Activated naive CD8-positive, alpha-beta T cell treated with anti-CD3 and anti-CD28 coated beads, Interleukin-2, amount 50 U/mL, for 16 hours (primary cell): ENCODE data around the gene ZFYVE21.
"Not testable (repeated sequence)": the region's sequence is repeated elsewhere in the genome, so short reads cannot be mapped to it uniquely, and the experiment has no call there.

Experiments
- DNase-seq: peaks from one replicate; pipeline ENCODE4 v3.0.0-alpha.2; 2020; ENCODE audit warnings: low read depth, low spot score

The ZFYVE21 gene

GRCh38 chr14:103715052-103716000, at the start of gene ZFYVE21, which contains the start of gene XRCC3:
Gene ZFYVE21 (plus strand): TSS chr14:103715810. CDS start chr14:103715842, 32 bp downstream.
Gene XRCC3 (minus strand): TSS chr14:103715451. CDS start chr14:103711087, 4,364 bp downstream.
- DNase-seq: peak; percentile 99

DNA sequence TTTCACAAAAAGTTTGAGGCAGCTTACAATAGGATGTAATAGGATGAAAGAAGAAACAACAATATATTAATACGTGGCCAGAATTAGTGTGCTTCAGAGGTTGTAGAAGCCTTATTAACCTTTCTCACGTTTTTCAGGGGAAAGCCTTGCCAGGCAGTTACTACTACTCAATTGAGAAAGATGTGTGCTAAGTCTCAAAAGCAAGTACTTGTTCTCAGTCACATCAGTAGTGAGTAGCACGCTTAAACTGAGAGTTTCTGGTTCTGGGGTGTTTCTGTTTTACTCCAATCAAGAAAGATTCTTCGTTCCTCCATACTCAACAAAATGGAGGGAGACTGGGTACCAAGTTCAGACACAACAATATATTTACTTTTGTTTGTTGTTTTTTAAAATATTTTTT, 47.9 kb upstream of the ZFYVE21 start:
- no peak for DNase-seq

DNA sequence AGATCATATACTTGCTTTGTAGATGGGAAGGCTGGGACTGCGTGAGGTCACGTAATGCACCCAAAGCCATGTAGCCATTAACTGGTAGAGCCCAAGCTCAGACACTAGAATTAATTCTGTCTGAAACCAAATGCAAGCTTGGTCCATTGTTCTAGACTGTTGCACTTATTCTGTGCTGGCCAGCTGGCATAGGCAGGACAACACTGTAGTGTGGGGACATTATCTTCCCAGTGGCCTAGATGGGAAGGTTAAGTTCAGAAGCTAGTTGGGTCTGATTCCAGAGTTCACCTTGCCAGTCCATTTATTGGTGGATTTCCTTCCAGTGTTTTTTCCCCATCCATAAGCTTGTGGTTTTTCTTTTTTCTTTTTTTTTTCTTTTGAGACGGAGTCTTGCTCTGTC, 47.5 kb upstream of the ZFYVE21 start:
- no peak for DNase-seq

- no peak for DNase-seq
Measured at GRCh38 chr14:103669370-103669769, 46.2 kb upstream of the ZFYVE21 start.

DNA sequence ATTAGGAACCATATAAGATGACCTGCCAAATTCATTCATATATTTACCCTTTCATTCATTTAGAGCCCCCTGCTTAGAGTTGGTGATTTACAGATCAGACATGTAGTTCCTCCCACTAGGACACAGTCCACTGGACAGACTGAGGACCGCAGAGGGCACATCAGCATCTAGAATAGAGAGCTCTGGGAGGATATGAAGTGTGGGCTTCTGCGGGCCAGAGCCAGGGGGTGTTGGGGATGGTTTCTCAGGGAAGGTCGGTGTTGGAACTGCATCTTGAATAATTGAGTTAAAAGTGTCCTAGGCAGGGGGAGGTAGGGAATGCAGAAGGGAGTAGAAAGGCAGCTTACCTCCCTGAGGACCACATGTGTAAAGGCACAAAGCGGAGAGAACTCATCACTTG, 43.7 kb upstream of the ZFYVE21 start:
- DNase-seq: no peak

DNA sequence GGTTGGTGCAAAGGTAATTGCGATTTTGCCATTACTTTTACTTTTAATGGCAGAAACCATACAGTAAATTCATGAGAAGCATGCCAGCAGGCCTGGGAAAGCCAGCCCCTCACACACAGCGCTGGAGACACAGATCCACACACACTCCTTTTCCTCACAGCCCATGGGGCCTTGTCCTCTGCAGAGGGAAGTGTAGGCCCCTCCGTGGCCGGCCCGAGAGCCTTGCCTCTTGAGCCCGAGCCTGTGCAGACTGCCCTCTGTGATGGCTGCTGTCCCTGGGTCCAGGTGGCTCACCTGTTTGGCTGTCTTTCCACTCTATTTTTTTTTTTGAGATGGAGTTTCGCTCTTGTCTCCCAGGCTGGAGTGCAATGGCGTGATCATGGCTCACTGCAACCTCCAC, 39.7 kb upstream of the ZFYVE21 start:
- no peak for DNase-seq

- no peak for DNase-seq
Measured at GRCh38 chr14:103676881-103677675, 38.5 kb upstream of the ZFYVE21 start.

DNA sequence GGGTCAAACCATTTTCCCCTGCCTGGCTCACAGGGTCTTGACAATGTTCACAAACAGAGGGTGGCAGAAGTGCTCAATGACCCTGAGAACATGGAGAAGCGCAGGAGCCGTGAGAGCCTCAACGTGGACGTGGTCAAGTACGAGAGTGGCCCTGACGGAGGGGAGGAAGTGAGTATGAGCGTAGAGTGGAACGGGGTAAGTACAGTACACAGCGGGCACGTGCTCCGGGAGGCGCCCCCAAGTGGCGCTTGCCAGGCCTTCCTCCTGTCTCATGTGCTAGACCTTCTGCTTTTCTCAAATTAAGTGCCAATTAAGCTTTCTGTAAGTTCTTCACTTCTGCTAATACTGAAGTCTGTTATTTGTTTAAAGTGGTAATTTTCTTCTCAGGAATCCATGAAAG, 36.3 kb upstream of the ZFYVE21 start:
- peak; percentile 13 for DNase-seq

DNA sequence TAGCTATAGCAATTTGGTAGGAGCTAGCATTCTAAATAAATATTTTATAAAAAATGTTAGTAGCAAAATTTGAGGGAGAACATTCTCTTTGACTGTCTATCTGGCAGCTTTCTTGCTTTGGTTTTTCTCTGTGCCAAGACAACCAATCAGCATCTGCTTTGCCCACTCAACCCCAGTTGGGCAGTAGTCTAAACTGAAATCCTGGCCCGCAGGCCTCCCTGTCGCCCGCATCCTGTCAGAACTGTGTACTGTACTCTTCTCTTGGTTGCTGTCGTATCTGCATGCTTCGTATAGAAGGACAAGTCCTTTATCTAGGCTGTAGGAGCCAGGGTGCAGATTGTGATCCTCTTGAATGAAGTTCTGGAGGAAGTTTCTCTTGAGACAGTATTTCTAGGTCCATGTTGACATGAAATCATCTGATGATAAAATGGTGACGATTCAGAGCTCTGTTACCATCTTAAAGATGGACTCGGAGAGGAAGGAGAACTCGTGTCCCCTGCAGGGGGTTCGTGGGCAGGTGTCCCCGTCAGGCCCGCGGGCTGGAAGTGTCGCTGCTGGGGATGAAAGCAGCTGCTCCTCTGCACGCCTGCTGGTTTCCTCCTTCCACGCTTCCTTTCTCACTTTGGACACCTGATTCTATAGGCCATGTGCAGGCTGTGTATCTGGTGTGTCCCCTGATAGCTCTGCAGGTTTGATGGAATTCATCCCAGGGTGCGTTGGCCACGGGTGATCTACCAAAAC, 34.9 kb upstream of the ZFYVE21 start:
- no peak for DNase-seq

- no peak for DNase-seq
Measured at GRCh38 chr14:103683139-103683538, 32.5 kb upstream of the ZFYVE21 start.

GRCh38 chr14:103684471-103684870, 31.1 kb upstream of the ZFYVE21 start:
- no peak for DNase-seq

GRCh38 chr14:103684871-103685270, 30.7 kb upstream of the ZFYVE21 start:
- DNase-seq: no peak

- DNase-seq: no peak
Measured at GRCh38 chr14:103685276-103686211, 30.1 kb upstream of the ZFYVE21 start.

DNA sequence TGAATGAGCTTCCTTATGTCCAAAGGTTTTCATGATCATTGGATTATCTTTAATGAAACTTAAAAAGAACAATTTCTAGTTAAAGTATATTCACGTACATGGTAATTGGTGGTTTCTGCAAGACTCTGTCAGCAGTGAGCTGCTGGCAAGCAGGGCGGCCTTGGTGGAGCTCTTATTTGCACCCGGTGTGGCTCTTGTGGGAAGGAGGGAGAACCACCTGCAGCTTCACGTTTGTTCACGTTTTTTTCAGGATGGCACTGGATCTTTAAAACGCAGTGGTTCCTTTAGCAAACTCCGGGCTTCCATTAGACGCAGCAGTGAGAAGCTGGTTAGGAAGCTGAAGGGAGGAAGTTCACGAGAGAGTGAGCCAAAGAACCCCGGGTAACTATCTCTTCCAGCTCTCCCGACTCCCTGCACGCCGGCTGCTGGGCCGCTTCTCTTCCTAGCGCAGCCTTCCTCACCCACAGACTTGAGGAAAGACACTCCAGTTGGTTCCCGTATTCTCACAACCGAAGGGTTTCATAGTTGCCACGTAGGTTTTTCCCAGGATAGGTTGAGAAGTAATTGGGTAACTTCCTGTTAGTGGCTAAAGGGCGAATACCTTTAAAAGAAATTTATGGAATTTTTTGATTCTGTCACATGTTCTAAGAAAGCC, 28.7 kb upstream of the ZFYVE21 start:
- no peak for DNase-seq

DNA sequence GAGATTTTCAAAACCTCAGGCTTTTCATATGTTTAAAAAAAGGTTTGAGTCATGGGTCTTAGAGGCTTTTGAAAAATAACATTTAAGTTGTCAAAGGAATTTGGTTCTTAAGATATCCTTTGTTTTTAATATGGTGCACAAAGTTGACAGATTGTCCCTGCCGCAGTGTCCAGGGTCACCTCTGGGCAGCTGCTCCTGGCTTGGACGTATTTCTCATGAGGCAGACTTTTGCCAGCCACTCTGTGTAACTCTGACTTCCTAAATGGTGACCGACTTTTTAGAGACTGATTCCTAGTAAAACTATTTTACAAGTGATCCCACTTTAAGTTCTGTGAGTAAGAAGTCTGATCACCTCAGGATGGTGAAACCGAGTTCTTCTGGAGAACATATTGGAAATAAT, 27.9 kb upstream of the ZFYVE21 start:
- no peak for DNase-seq

- DNase-seq: no peak
Measured at GRCh38 chr14:103688441-103688840, 27.2 kb upstream of the ZFYVE21 start.

DNA sequence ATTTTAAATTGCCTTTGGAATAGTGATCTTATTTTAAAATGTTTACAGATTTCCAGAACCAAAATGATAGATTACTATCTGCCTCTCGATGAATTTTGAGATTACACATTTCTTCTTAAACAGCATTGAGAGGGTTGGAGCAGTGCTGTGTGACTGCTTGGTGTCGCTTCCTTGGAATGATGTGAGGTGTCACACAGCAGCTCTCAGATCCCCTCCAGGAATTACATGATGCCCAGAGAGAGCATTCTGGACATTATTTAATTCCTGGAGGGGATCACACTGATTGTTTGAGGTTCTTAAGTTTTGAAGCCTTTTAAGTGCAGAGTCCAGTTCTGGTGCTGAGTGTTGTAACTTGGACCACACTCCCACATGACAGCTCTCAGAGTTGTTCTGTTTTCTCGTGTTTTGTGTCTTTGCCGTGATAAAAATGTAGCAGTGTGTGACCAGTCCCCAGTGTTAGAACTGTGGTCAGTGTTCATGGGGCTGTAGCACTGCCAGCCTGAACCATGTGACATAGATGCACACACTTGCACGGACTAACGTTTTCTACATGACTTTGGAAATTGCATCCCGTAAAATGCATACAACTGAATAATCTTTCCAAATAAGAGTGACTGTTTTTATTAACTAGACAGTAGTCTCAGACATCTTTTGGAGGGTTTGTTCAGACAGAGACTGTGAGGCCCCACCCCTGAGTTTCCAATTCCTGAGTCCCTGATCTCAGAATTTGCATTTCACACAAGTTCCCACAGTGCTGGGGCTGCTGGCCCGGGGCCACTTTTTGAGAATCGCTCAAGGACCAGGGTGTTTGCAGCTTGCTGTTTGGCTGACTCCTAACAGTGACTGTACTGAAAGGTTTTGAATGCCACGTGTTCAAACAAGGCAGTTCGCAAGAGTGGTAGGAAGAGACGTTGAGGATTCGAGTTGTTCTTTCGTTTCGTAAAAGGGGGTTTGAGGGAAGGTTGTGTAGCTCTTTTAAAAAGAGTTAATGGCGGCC, 26.4 kb upstream of the ZFYVE21 start:
- DNase-seq: no peak

GRCh38 chr14:103690332-103690731, 25.3 kb upstream of the ZFYVE21 start:
- DNase-seq: no peak

- not testable (repeated sequence) for DNase-seq
Measured at GRCh38 chr14:103691655-103692054, 24.0 kb upstream of the ZFYVE21 start.
